HG02970 (cell line): ENCODE data around the gene GNAI3.

ENCODE experiments used
- ATAC-seq: cut with Tn5 transposase; IDR thresholded peaks from one replicate; pipeline ENCODE4 v1.9.1; 2021; ENCODE audit warnings: mild to moderate bottlenecking, moderate library complexity, moderate number of reproducible peaks; ENCODE audit not compliant: unreplicated experiment, low FRiP score

GNAI3 gene

GRCh38 chr1:109543283-109543987 lies 5.0 kb upstream of the GNAI3 start:
- no peak for ATAC-seq

GRCh38 chr1:109543988-109544735 lies 4.3 kb upstream of the GNAI3 start:
- no peak for ATAC-seq

DNA sequence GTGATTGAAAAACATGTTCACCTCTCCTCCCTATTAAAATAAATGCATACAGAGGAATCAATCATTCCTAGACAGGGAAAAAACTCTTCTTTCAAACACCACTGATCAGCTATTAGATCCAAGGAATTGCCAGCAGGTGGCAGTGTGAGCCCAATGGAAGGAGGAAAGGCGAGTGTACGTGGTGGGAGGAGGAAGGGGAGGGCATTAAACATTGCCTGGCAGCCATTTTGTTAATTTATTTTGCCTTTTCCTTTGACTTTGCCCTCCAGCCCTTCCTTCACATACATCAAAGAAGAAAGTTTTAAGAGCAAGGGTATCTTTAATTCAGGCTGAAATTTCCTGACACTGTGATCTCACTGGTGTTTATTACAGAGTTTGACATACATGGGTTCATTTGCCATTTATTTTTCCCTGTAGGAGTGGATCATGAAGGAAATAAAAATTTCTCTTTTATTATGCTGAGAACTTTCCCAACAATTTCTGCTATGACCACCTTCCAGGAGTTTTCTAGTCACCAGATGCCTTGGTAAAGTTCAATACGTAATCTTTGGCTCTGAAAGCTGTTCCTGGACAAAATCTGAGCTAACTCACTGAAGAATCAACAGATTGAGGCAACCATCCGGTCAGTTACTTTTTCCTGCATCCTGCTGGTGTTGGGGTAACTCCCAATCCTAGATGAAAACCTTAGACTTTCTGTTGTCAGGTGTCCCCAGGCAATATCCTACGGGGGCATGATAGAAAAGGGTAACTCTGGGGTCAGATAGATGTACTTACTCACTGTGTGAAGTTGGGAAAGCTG lies 1.9 kb upstream of the GNAI3 start:
- no peak for ATAC-seq

DNA sequence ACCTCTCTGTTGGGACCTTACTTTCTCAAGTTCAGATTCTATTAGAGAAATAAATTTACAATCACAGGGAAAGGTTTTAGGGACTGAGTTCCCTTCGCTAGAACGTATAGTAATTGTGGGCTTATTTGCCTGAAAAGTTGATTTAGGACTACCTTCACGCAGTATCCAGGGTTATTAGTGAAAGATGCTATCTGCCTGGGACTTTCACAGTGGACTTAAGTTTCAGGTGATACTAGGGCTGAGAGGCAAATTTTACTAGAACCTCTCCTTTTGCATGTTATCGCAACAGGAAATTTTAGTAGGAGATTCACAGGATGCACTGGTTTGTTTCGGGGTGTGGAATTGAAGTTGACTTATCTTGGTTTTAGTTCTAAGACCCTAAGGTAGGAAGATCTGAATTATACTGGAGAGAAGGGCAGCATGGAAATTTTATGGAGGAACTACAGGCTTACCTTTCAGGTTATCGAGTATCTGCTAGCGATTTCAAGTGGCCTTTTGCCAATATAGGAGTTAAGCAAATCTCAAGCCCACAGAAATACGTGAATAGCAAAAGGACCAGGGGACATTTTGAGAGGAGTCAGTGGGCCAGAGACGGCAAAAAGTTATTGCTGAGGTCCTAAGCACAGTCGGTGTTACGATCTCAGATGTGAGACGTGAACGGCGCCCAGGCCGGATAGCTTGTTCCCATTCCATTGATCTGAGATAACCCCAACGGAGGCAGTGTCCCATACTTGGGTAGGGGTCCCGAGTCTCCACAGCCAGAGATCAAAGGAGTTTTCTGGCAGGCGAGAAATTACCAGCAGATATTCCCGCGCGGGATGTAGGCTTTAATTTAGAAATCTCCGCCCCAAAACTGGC lies 723 bp upstream of the GNAI3 start:
- peak; percentile 2 for ATAC-seq

- no peak for ATAC-seq
Measured at GRCh38 chr1:109556563-109556962, 8.1 kb downstream of the GNAI3 start.

DNA sequence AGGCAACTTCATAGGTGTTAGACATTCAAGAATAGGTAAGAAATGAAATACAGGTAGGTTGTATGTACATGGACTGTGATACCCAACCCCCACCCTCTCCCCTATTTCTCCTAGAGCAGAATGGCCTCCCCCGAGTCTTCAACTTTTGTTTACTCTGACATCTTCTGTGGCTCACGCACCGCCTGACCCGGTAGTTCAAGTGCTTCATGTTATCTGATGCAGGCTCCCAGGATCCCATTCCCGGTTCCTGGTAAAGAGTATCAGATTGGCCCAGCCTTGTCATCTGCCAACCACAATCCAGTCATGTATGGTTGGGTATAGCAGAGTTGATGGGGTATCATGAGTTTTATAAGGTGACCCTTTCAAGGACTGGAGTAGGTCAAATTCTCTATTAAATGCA lies 9.1 kb downstream of the GNAI3 start:
- ATAC-seq: no peak

DNA sequence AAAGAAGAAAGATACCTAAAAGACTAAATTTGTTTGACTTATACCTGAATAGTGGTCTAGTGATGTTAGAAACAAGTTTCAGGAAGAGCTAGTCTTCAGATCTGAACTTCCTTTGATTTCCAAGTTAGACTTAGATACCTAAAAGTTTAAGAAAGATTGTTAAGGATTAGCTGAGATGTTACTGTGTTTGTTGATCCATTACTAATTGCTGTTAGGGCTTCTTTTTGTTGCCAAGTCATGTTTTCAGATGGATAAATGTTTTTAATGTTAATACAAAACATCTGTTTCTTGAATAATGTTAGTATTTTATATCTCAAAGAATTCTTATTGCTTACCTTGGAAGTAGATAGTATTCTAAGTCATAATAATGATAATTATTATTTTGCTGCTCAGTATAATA lies 11.6 kb downstream of the GNAI3 start:
- no peak for ATAC-seq

DNA sequence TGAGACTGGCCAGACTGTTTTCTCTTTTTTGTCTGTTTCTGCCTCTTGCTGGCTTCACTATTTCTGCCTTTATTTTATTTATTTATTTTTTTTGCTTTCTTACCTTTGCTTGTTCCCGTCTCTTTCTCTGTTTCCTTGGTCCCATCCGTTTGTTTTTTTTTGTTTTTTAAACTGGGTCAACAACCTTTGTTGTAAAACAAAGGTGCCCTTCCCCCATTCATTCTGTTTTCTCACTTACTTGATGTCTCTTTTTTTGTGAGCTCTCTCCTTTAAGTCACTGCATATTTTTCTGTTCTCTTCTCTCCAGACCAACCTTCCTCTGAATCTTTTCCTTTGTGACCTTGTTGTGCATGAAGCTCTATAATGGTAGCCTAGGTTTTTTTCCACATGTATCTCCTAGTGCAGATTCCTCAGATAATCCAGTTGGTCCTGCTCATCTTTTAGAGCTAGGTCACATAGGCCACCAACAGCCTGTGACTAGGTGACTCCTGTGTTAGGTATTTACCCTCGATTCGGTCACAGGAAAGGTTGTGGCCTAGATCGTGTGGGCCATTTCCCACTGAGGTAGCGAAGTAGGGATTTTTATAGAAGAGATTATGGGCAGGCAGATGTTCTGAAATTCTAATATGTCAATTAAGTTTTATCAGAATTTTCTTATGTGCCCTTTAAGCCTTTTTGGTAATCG lies 15.9 kb downstream of the GNAI3 start:
- no peak for ATAC-seq

- ATAC-seq: no peak
Measured at GRCh38 chr1:109565241-109565640, 16.8 kb downstream of the GNAI3 start.

GRCh38 chr1:109566982-109567381 lies 18.6 kb downstream of the GNAI3 start:
- ATAC-seq: no peak

DNA sequence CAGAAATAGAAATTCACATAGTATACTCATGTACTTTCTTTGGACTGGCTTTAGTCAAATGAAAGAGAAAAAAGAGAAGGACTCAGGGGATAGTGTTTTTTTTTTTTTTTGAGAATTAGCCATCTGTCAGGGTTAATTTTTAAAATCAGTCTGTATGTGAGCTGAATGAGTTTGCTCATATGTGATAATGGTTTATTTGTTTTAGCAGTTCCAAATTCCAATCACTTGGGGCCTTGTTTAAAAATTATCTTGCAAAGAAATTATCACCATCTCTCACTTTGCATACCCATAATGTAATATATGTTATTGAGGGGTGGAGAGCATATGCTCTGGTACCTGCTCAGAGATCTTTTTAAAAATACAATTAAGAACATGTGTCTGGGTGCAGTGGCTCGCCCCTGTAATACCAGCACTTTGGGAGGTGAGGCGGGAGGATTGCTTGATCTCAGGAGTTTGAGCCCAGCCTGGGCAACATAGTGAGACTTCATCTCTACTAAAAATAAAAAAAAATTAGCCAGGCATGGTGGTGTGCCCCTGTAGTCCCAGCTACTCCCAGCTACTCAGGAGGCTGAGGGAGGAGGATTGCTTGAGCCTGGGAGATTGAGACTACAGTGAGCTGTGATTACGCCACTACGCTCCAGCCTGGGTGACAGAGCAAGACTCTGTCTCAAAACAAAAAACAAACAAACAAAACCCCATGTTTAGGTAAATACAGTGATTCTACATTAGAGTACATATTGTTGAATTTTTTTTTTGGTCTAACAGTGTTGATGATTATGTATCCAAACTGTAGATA lies 19.7 kb downstream of the GNAI3 start:
- ATAC-seq: no peak

DNA sequence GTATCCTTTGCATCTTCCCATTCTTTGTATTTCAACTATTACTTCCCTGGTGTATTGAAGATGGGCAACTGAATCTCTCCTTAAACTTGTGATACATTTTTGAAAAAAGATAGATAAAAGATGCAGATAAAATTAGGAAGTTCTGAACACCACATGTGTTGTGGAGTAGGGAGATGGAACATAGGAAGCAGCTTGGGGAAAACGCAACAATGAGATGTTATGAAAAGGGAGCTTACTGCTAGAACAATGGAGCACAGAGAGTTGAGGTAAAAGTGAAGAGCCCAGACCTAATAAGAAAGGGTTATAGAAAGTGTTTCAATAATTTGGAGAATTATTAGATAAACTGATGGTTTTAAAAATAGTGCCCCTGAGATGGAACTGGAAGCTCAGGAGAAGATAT lies 20.9 kb downstream of the GNAI3 start:
- no peak for ATAC-seq

- ATAC-seq: no peak
Measured at GRCh38 chr1:109570414-109570813, 22.0 kb downstream of the GNAI3 start.

DNA sequence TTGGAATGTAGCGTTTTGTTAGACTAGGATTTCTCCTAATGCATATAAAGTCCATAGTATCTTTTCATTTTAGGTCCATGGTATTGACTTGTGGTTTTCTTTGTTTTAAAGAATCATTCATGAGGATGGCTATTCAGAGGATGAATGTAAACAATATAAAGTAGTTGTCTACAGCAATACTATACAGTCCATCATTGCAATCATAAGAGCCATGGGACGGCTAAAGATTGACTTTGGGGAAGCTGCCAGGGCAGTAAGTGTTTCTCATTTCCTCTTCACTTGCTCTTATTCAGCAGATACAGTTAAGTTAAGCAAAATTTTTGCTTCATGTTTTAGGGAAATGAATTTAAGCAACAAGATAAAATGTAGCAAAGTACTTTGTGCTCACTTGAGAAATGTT lies 25.4 kb downstream of the GNAI3 start:
- no peak for ATAC-seq

DNA sequence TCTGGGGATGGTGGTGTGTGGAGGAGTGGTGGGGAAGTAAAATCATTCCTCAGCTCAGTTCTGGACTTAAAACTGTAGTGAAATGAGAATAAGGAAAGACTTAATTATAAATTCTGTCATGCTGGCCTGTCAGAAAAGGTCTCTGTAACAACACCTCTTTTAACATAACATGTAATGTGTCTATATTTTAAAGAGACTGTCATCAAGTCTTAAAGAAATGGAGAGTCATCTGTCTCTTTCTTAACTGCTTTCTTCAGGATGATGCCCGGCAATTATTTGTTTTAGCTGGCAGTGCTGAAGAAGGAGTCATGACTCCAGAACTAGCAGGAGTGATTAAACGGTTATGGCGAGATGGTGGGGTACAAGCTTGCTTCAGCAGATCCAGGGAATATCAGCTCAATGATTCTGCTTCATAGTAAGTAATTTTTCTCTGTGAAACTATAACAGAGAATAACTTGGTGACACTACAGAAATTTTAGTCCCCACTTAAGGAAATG lies 30.6 kb downstream of the GNAI3 start:
- no peak for ATAC-seq

DNA sequence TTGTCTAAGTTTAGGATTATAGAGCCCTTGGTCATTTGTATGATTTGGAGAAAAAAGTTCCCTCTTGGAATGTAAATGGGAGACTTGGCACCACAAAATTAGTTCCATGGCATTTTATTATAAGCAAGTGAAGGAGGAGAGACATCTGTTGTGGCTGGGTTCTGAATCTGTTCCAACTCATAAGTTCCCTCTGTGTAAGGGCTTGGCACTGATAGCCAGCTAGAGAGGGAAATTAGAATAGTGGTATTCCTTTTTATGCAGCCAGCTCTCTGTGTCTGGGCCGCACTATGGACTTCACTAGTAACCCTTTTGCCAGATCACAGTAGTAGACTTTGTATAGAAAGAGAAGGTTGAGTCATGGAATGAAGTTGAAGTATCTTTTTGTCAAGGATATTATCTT lies 31.1 kb downstream of the GNAI3 start:
- ATAC-seq: no peak

DNA sequence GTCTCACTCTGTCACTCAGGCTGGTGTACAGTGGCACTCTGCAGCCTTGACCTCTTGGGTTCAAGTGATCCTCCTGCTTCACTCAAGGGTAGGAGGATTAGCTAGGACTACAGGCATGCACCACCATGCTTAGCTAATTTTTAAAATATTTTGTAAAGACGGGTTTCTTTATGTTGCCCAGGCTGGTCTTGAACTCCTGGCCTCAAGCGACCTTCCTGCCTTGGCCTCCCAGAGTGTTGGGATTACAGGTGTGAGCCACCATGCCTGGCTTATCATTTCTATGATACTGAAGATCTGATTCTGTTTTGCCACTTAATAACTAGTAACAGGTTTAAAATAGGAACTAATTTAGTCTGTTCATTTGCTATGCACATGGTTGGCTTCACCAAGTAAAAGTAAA lies 33.6 kb downstream of the GNAI3 start:
- no peak for ATAC-seq

GRCh38 chr1:109584766-109585165 lies 36.4 kb downstream of the GNAI3 start:
- no peak for ATAC-seq

DNA sequence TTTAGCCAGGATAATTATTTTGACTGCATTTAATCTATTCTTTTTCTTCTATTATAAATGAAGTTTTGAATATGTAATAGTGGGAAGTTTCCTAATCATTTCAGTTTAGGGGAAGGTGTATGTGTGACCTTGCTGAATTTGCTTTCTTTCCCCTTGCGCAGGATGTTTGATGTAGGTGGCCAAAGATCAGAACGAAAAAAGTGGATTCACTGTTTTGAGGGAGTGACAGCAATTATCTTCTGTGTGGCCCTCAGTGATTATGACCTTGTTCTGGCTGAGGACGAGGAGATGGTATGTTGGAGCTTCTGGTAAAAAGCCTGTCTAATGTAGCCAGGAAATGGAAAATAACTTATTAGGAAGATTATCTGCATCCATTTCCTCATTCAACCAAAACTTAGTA lies 37.6 kb downstream of the GNAI3 start:
- ATAC-seq: no peak
